IMR-90 (cell line): Measurements from ENCODE around the gene OGG1.
A peak's percentile ranks its signal among the peaks of the same experiment; 100 is the strongest.

Source experiments
- CEBPB ChIP-seq: IDR thresholded peaks from 2 replicates; pipeline ENCODE4 v1.6.1; 2012; ENCODE audit warnings: low read depth, low read length, improper control_type of control experiment
- CTCF ChIP-seq: conservative IDR thresholded peaks from 2 replicates; pipeline ENCODE4 v1.5.1; 2012; ENCODE audit warnings: mild to moderate bottlenecking, low read depth, low read length, improper control_type of control experiment
- ELK1 ChIP-seq: fragments of 150-350 bp; IDR thresholded peaks from 2 replicates; pipeline ENCODE4 v1.6.1; 2016; ENCODE audit warnings: low read depth, mild to moderate bottlenecking, low read length, moderate library complexity, borderline replicate concordance
- POLR2A ChIP-seq: IDR thresholded peaks from 2 replicates; pipeline ENCODE4 v1.6.1; 2012; ENCODE audit warnings: mild to moderate bottlenecking, low read depth, low read length
- RAD21 ChIP-seq: IDR thresholded peaks from 2 replicates; pipeline ENCODE4 v1.6.1; 2012; ENCODE audit warnings: low read length, improper control_type of control experiment
- RCOR1 ChIP-seq: IDR thresholded peaks from 2 replicates; pipeline ENCODE4 v1.6.1; 2012; ENCODE audit warnings: mild to moderate bottlenecking, low read length, improper control_type of control experiment; ENCODE audit not compliant: insufficient replicate concordance
- RFX5 ChIP-seq: IDR thresholded peaks from 2 replicates; pipeline ENCODE4 v1.8.0; 2012; ENCODE audit warnings: low read depth, mild to moderate bottlenecking, low read length, moderate library complexity
- USF2 ChIP-seq: fragments of 150-350 bp; IDR thresholded peaks from 2 replicates; pipeline ENCODE4 v1.6.1; 2017; ENCODE audit warnings: mild to moderate bottlenecking, antibody characterized with exemption, low read length, low read depth

GRCh38 chr3:9704347-9705322 is 45.1 kb upstream of the OGG1 start:
- TF ChIP-seq POLR2A = no peak
- TF ChIP-seq CTCF = no peak
- no peak for TF ChIP-seq USF2
- TF ChIP-seq CEBPB = no peak
- TF ChIP-seq RFX5 = no peak
- no peak for TF ChIP-seq RAD21
- TF ChIP-seq ELK1 = no peak
- peak; percentile 50 for TF ChIP-seq RCOR1
